ENCODE data around the gene PLA2G2F.

PLA2G2F gene

GRCh38 chr1:20151906-20152598 lies 12.9 kb downstream of the PLA2G2F start:
- ChIA-PET POLR2A (no interaction called here), CTCF (interaction anchor here (0.6 to 6.8 kb wide), 43 partner anchors 8 to 505 kb away, joined by 3 to 98 read pairs (median 4); partner anchors contain the start of gene OTUD3)
- peak; percentile 92 for DNase-seq (ENCODE audit: extremely low spot score)
- TF ChIP-seq, protein P1, sequence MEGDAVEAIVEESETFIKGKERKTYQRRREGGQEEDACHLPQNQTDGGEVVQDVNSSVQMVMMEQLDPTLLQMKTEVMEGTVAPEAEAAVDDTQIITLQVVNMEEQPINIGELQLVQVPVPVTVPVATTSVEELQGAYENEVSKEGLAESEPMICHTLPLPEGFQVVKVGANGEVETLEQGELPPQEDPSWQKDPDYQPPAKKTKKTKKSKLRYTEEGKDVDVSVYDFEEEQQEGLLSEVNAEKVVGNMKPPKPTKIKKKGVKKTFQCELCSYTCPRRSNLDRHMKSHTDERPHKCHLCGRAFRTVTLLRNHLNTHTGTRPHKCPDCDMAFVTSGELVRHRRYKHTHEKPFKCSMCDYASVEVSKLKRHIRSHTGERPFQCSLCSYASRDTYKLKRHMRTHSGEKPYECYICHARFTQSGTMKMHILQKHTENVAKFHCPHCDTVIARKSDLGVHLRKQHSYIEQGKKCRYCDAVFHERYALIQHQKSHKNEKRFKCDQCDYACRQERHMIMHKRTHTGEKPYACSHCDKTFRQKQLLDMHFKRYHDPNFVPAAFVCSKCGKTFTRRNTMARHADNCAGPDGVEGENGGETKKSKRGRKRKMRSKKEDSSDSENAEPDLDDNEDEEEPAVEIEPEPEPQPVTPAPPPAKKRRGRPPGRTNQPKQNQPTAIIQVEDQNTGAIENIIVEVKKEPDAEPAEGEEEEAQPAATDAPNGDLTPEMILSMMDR (IDR thresholded peaks at IDR 0.05; ENCODE audit: control extremely low read depth, extremely low read depth, low read depth, missing control alignments) = peak; percentile 83

- ChIA-PET CTCF (interaction anchor here (0.6 to 6.8 kb wide), 24 partner anchors 9 to 506 kb away, joined by 3 to 98 read pairs (median 6); partner anchors contain the start of gene OTUD3), POLR2A (no interaction called here)
- DNase-seq (ENCODE audit: extremely low spot score) = no peak
- TF ChIP-seq, protein P1 (IDR thresholded peaks at IDR 0.05; ENCODE audit: control extremely low read depth, extremely low read depth, low read depth, missing control alignments) = no peak
Measured at GRCh38 chr1:20152599-20152930, 13.4 kb downstream of the PLA2G2F start.

DNA sequence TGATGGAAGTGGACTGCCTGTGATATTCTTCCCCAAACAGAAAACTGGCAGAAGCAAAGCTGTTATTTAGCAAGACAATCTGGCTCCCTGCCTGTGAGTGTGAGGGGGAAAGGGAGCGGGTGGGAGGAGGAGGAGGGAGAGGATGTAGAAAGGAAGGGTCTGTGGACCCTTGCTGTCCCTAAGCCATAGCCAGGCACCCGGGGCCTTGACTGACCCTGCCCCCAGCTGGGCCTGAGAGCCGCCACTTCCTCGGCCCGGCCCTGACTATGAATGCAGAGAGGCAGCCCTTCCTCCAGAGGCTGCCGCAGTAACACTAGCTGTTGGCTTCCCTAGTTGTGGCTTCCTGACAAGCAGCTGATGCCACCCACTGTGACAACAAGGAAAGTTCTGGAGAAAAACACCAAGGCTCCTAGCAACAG lies 13.9 kb downstream of the PLA2G2F start:
- TF ChIP-seq, protein P1 (IDR thresholded peaks at IDR 0.05; ENCODE audit: control extremely low read depth, extremely low read depth, low read depth, missing control alignments) = no peak
- ChIA-PET POLR2A (no interaction called here), CTCF (interaction anchor here (0.9 to 6.8 kb wide), 17 partner anchors 9 to 286 kb away, joined by 3 to 98 read pairs (median 7); partner anchors contain the start of gene OTUD3)
- DNase-seq (ENCODE audit: extremely low spot score) = no peak

DNA sequence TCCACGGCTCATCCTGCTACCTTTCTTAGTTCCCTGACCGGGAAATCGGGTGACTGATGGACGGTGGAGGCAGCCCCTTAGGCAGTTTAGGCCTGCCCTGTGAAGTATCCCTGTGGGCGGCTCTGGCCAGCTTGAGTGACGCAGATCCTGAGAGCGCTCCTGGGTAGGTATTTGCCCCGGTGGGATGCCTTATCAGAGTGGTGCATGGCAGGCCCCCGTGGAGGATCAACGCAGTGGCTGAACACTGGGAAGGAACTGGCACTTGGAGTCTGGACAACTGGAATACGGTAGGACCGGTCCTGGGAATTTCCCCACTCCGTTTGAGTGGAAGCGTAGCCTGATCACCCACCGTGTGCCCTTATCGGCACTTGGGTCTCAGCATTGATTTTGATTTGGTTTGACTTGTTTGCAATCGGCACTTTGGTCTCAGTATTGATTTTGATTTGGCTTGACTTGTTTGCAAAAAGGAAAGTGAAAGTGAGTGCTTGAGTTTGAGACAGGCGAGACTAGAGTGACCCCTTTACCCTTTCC lies 15.2 kb downstream of the PLA2G2F start:
- ChIA-PET POLR2A (no interaction called here), CTCF (interaction anchor here (1.3 to 6.8 kb wide), 7 partner anchors 10 to 235 kb away, joined by 4 to 98 read pairs (median 34); no protein-coding TSS in a partner anchor)
- DNase-seq (ENCODE audit: extremely low spot score) = no peak
- TF ChIP-seq, protein P1 (IDR thresholded peaks at IDR 0.05; ENCODE audit: control extremely low read depth, extremely low read depth, low read depth, missing control alignments) = no peak

DNA sequence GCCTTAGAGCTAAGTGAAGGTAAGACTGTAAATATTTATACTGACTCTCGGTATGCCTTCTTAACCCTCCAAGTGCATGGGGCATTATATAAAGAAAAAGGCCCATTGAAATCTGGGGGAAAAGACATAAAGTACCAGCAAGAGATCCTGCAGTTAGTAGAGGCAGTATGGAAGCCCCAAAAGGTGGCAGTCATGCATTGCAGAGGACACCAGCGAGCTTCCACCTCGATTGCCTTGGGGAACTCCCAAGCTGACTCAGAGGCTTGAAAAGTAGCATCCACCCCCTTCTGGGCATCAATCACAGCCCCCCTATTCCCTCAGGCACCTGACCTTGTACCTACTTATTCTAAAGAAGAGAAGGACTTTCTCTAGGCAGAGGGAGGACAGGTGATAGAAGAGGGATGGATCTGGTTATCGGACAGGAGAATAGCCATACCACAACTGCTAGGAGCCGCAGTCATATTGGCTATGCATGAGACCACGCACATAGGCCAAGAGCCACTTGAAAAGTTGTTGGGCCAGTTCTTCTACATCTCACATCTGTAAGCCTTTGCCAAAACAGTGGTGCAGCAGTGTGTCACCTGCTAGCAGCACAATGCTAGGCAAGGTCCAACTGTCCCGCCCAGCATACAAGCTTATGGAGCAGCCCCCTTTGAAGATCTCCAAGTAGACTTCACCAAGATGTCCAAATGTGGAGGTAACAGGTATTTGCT lies 19.4 kb downstream of the PLA2G2F start:
- TF ChIP-seq, protein P1 (IDR thresholded peaks at IDR 0.05; ENCODE audit: control extremely low read depth, extremely low read depth, low read depth, missing control alignments) = no peak
- DNase-seq (ENCODE audit: extremely low spot score) = no peak
- ChIA-PET CTCF (interaction anchor here (1.1 to 3.0 kb wide), 3 partner anchors 37 to 57 kb away, joined by 3 to 14 read pairs (median 5); no protein-coding TSS in a partner anchor), POLR2A (no interaction called here)

GRCh38 chr1:20160034-20160433 lies 20.9 kb downstream of the PLA2G2F start:
- DNase-seq (ENCODE audit: extremely low spot score) = no peak
- TF ChIP-seq, protein P1 (IDR thresholded peaks at IDR 0.05; ENCODE audit: control extremely low read depth, extremely low read depth, low read depth, missing control alignments) = no peak
- CTCF ChIA-PET = interaction anchor here (1.0 to 1.3 kb wide), 2 partner anchors 14 to 59 kb away, joined by 3 to 5 read pairs; no protein-coding TSS in a partner anchor
- POLR2A ChIA-PET = no interaction called here
